Kidney (tissue), 14 donors: ENCODE data around the gene KLHL29. TPM values are rescaled to one million over a fixed set of nuclear protein-coding genes. Genes with fewer than 3 reads are reported as not detected.
A peak's percentile ranks its signal among the peaks of the same experiment; 100 is the strongest.

Experiments used
- DNase-seq, 5 donors: peaks; one replicate each; pipeline ENCODE4 v3.0.0-alpha.2; 2013 to 2020
- FAIRE-seq: peaks from 2 replicates; lab custom pipeline; 2012; peaks lifted over from hg19 to GRCh38; lab: Jason Lieb, UNC
- H3K27ac ChIP-seq, 2 donors: one replicate each; pipeline ENCODE4 v1.7.0; 2013; ENCODE audit warnings: low read depth in 2 of 2, low read length in 2 of 2, inconsistent platforms in 1 of 2
- H3K27me3 ChIP-seq: one replicate; pipeline ENCODE4 v1.7.1; 2013; ENCODE audit warnings: low read length, inconsistent platforms; ENCODE audit not compliant: control insufficient read depth, insufficient read depth
- H3K36me3 ChIP-seq, 3 donors: one replicate each; pipeline versions ENCODE4 v1.7.0 to v1.7.1; 2013; ENCODE audit warnings: low read length in 3 of 3, control low read depth in 1 of 3, inconsistent platforms in 1 of 3; ENCODE audit not compliant: insufficient read depth in 3 of 3, control insufficient read depth in 2 of 3
- H3K4me1 ChIP-seq, 3 donors: one replicate each; pipeline versions ENCODE4 v1.7.0 to v1.7.1; 2013; ENCODE audit warnings: low read length in 3 of 3, inconsistent platforms in 1 of 3, low read depth in 1 of 3; ENCODE audit not compliant: control insufficient read depth in 2 of 3, insufficient read depth in 2 of 3
- H3K4me3 ChIP-seq, 3 donors: one replicate each; pipeline versions ENCODE4 v1.7.0 to v1.8.1; 2013; ENCODE audit warnings: low read length in 3 of 3, control low read depth in 1 of 3, inconsistent platforms in 1 of 3
- H3K9ac ChIP-seq, 3 donors: one replicate each; pipeline versions ENCODE4 v1.7.0 to v1.7.1; 2013; ENCODE audit warnings: low read length in 3 of 3, control low read depth in 1 of 3, inconsistent platforms in 1 of 3
- H3K9me3 ChIP-seq, 3 donors: one replicate each; pipeline versions ENCODE4 v1.7.0 to v1.7.1; 2013; ENCODE audit warnings: low read length in 3 of 3, control low read depth in 1 of 3, inconsistent platforms in 1 of 3; ENCODE audit not compliant: control insufficient read depth in 2 of 3, insufficient read depth in 1 of 3
- intact Hi-C: fragments of 100-400 bp; cut with DNase I; formaldehyde crosslinking; loops from one replicate; pipeline ENCODE4 v1.11.1; 2022
- polyA plus RNA-seq: library from polyadenylated mRNA; stranded (reverse); fragments of 350-450 nt; fragmentation: Illumina TruSeq; extraction: RNeasy Lipid Tissue Mini Kit (QIAGEN cat#74804); gene quantifications from one replicate; pipeline ENCODE4 v1.2.3, GENCODE V29; 2014; ENCODE audit warnings: low read depth, low replicate concordance; ENCODE audit not compliant: insufficient read depth
- total RNA-seq: library from RNA; stranded (reverse); fragmentation: NEBNext Ultra II Directional; extraction: Animal tissue kit (Norgen Biotek cat#: 25700); gene quantifications from one replicate; pipeline ENCODE4 v1.2.1, GENCODE V29; 2021
- TF ChIP-seq, protein P1 (sequence below): IDR thresholded peaks from 3 replicates; pipeline ENCODE4 v1.5.1; 2012; ENCODE audit warnings: mild to moderate bottlenecking, moderate library complexity, borderline replicate concordance; ENCODE audit not compliant: insufficient read depth; ENCODE audit errors: extremely low read depth
- donor health status: control.
- donor health status: control.
- donor health status: control.
- donor health status: control.
- donor health status: control.
- donor health status: DM: yes; HTN: yes; CAD: no.
- donor health status: Normal renal cell carcinoma (clear cell type).

The KLHL29 gene
- total and polyA plus RNA-seq, 2 donors from 2014 or later: 1.5 to 10.5 TPM

DNA sequence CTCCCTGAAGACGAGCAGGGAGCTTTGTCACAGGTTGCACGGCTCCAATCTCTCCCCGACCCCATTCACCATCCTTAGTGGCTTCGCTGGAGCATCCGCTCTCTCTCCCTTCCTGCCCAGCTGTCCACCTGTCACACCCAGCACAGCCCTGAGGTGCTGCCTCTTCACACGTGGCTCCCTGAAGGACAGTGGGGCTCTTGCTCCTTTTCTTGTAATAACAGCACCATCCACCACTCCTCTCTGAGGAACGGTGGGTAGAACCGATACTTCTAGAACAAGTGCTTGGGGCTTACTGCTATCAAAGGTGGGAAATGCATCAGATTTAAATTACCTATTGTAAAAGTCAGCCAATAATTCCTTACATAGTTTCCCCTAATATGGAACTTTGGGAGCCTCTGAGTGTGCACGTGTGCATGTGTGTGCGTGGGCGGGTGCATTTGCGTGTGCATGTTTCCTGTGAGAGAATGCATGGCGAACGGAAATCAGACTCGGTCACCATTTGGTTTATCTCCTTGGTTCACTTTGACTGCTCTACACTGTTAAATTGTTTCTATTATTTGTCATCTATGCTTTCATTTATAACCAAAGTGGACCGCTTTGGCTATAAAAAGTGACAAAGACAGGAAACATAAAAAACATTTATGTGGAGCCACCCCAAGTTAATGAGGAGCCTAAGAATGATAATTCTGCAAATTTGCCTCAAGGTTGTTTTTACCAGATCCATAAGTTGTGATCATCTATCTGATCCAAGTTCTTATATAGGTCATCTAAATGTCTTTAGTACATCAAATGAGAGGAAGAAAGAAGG, 39.1 kb downstream of the KLHL29 start:
- Histone ChIP-seq H3K4me1 (peaks cover 0 to 4% (median 3%) of the 10 kb centered on the region in 3 donors), H3K9ac (no peak overlapping the region), H3K4me3 (no peak overlapping the region), H3K27ac (no peak overlapping the region), H3K36me3 (no peaks in the 10 kb centered on the region), H3K27me3 (no peaks in the 10 kb centered on the region), H3K9me3 (no peaks in the 10 kb centered on the region)
- TF ChIP-seq, protein P1, sequence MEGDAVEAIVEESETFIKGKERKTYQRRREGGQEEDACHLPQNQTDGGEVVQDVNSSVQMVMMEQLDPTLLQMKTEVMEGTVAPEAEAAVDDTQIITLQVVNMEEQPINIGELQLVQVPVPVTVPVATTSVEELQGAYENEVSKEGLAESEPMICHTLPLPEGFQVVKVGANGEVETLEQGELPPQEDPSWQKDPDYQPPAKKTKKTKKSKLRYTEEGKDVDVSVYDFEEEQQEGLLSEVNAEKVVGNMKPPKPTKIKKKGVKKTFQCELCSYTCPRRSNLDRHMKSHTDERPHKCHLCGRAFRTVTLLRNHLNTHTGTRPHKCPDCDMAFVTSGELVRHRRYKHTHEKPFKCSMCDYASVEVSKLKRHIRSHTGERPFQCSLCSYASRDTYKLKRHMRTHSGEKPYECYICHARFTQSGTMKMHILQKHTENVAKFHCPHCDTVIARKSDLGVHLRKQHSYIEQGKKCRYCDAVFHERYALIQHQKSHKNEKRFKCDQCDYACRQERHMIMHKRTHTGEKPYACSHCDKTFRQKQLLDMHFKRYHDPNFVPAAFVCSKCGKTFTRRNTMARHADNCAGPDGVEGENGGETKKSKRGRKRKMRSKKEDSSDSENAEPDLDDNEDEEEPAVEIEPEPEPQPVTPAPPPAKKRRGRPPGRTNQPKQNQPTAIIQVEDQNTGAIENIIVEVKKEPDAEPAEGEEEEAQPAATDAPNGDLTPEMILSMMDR: no peak
- FAIRE-seq: no peak
- peak in 4 of 5 donors; percentile 28 to 81 (median 46) for DNase-seq
- intact Hi-C loops: no loop called here

DNA sequence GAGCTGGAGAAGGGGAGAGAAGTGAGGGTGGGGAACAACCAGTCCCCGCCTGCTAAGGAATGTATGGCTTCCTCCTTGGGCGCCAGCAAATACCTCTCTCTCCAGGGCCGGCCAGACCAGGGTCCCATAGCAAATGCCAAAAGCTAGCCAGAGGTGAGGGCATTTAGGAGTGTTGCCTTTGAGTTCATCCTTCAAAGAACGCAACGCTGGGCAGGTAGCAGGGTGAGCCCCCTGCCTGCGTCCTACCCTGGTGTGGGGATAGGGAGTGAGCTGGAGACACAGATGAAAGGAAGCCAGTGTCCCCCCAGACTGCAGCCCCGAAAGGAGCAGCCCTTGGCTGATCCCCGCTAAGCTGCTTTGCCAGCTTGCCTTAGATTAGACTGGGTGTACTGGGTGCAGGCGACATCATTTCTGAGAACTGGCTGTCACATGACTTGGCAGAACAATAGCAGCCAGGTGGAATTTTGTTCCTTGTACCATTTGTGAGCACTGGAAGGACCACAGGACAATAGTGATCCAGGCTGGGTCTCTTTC, 40.4 kb downstream of the KLHL29 start:
- H3K27me3 ChIP-seq: no peaks in the 10 kb centered on the region
- FAIRE-seq: no peak
- H3K9me3 ChIP-seq: no peaks in the 10 kb centered on the region
- no peak overlapping the region for H3K27ac ChIP-seq
- intact Hi-C loops: no loop called here
- no peak overlapping the region for H3K4me3 ChIP-seq
- no peaks in the 10 kb centered on the region for H3K36me3 ChIP-seq
- TF ChIP-seq, protein P1: no peak
- H3K9ac ChIP-seq: no peak overlapping the region
- peaks cover 0 to 4% (median 3%) of the 10 kb centered on the region in 3 donors for H3K4me1 ChIP-seq
- peak in 2 of 5 donors; percentile 26 to 31 for DNase-seq

DNA sequence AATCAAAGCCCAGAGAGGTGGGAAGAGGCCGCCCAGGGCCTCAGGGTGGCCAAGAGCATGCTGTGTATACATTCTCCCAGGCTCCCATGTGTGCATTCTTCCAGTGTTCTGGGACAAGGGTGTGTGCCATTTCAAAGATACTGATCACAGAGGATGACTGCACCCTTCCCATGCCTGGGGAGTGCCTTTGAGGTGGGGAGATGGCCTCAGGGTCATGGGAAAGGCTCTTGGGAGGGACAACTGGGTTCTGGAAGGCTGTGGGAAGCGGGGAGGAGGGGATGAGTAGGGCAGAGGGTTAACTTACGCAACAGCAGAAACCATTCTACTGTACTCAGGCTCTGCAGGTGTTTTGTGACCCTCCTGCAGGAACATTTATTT, 40.9 kb downstream of the KLHL29 start:
- H3K9ac ChIP-seq: no peak overlapping the region
- H3K36me3 ChIP-seq: no peaks in the 10 kb centered on the region
- peak in 1 of 5 donors; percentile 9 for DNase-seq
- TF ChIP-seq, protein P1: no peak
- no peak overlapping the region for H3K27ac ChIP-seq
- no peaks in the 10 kb centered on the region for H3K27me3 ChIP-seq
- intact Hi-C loops: no loop called here
- FAIRE-seq: no peak
- peaks cover 0 to 4% (median 3%) of the 10 kb centered on the region in 3 donors for H3K4me1 ChIP-seq
- H3K9me3 ChIP-seq: no peaks in the 10 kb centered on the region
- no peak overlapping the region for H3K4me3 ChIP-seq
